Measurements from ENCODE around the gene CORIN.

DNA sequence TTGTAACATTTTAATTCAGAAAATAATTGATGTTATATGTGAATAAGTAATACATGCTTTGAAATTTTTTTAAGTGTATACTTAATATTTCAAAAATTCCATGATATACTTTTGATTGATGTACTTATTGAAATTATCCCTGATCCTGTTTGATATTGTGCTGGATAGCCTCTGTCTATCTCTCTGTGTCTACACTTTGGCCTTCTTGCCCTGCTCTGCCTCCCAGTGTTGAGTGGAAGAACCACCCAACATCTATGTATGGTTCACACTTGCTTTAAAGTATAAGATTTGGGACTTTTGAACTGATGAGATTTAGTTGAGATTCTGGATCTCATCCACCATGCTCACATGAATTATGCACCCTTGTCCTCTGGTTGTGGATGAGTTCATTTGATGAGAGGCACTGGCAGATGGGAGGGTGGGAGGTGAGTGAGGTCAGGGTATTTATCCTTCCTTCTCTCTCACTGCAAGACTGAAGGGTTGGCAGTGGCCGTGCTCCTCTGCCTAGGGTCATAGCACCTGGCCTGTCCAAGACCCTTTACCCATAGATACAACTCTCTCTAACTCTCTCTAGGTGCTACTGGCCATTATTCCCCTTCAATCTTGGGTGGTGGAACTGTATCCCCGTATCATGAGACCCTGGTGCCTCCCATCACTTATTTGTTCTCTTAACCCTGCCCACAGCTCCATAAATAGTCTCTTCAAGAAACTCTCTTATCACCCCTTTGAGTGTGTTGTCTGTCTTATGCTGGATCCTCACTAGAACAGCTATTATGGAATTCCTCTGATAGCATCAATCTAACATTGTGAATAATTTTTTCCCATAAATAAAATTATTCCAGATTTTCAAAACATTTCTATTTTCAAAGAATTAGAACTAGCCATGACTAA is 75.2 kb downstream of the CORIN start:
- TF ChIP-seq POLR2A (IDR thresholded peaks at IDR 0.05): no peak
- no peak for TF ChIP-seq CTCF (IDR thresholded peaks at IDR 0.05)

All from suprapubic skin (tissue), 3 donors.